ENCODE data around the gene SOX13. TPM values are rescaled to one million over a fixed set of nuclear protein-coding genes. Genes with fewer than 3 reads are reported as not detected.

SOX13 gene
- total RNA-seq, 1 experiment from 2014 or later: 35.6 TPM

- no peak for TF ChIP-seq SIN3A (IDR thresholded peaks at IDR 0.05; ENCODE audit: low read depth)
- no peak for TF ChIP-seq FOSL1 (IDR thresholded peaks at IDR 0.05; ENCODE audit: low read depth)
- no peak for TF ChIP-seq RAD21 (IDR thresholded peaks at IDR 0.05; ENCODE audit: low read depth)
- no peak for TF ChIP-seq ZBTB33 (IDR thresholded peaks at IDR 0.05; ENCODE audit: extremely low read depth, insufficient replicate concordance, low read length)
- TF ChIP-seq JUND (IDR thresholded peaks at IDR 0.05): no peak
- TF ChIP-seq SP1 (IDR thresholded peaks at IDR 0.05; ENCODE audit: low read depth): no peak
These were observed 2.2 kb downstream of the SOX13 start (continued) for GRCh38 chr1:204075139-204075521.

- peaks cover 67% of the 10 kb centered on the region; the same call in 1 of the 2 replicates for H3K79me2 ChIP-seq (ENCODE audit: insufficient read depth, low read length)
- TF ChIP-seq SP1 (IDR thresholded peaks at IDR 0.05; ENCODE audit: low read depth) (no peak), SRF (IDR thresholded peaks at IDR 0.05; ENCODE audit: low read depth) (no peak), CEBPB (IDR thresholded peaks at IDR 0.05; ENCODE audit: low read depth) (no peak), REST (IDR thresholded peaks at IDR 0.05; ENCODE audit: low read depth) (no peak), CBX3 (IDR thresholded peaks at IDR 0.05; ENCODE audit: low read depth) (no peak), ZFX (IDR thresholded peaks at IDR 0.05) (no peak), EGR1 (IDR thresholded peaks at IDR 0.05; ENCODE audit: low read depth) (no peak), MAX (IDR thresholded peaks at IDR 0.05) (no peak), YY1 (IDR thresholded peaks at IDR 0.05; ENCODE audit: extremely low read depth, insufficient replicate concordance, low read depth, low read length) (no peak), RAD21 (IDR thresholded peaks at IDR 0.05; ENCODE audit: low read depth) (no peak), ELF1 (IDR thresholded peaks at IDR 0.05; ENCODE audit: borderline replicate concordance, low read depth) (no peak), FOSL1 (IDR thresholded peaks at IDR 0.05; ENCODE audit: low read depth) (no peak)
- no peak for DNase-seq (ENCODE audit: low read depth, low spot score)
- H3K4me1 ChIP-seq (ENCODE audit: control insufficient read depth in 1 of 2, insufficient read depth in 2 of 2, low read length in 2 of 2): peaks cover 37 to 62% of the 10 kb centered on the region in 2 experiments
- H3K27ac ChIP-seq (ENCODE audit: low read depth, low read length): no peak overlapping the region
- H3K9me2 ChIP-seq (ENCODE audit: insufficient read depth): no peaks in the 10 kb centered on the region
- no peaks in the 10 kb centered on the region for H3K36me3 ChIP-seq (ENCODE audit: control insufficient read depth in 1 of 2, insufficient read depth in 2 of 2, low read length in 2 of 2)
- H4K20me1 ChIP-seq (ENCODE audit: insufficient read depth): no peaks in the 10 kb centered on the region
- no peak overlapping the region for H3K4me3 ChIP-seq (replicated peaks in 1 of 2; ENCODE audit: low read depth in 1 of 2, low read length in 2 of 2)
- POLR2A ChIA-PET: no interaction called here
- H3K4me2 ChIP-seq (ENCODE audit: low read length): 0 out of 2 replicates have a peak overlapping the region, but pooled peaks have one; percentile 18
- H3K27me3 ChIP-seq (ENCODE audit: insufficient read depth, low read length): no peaks in the 10 kb centered on the region
- CTCF ChIA-PET: interaction anchor here (1.0 kb wide), 1 partner anchor 52 kb away, joined by 3 read pairs; no protein-coding TSS in a partner anchor
- intact Hi-C loops (cut with micrococcal nuclease): no loop called here
- BruUV-seq (replicated peaks): no TSS peak
- H3K9ac ChIP-seq (ENCODE audit: low read length): no peak overlapping the region
- ATAC-seq: no peak
- H3K9me3 ChIP-seq (ENCODE audit: control insufficient read depth in 1 of 2, insufficient read depth in 1 of 2, low read depth in 1 of 2, low read length in 2 of 2): no peaks in the 10 kb centered on the region
- no peak overlapping the region for H2AFZ ChIP-seq (ENCODE audit: low read depth, low read length, poor library complexity, severe bottlenecking)
- RAD21 ChIA-PET (ENCODE audit: low non-redundant PET in 1 of 2, low total read pairs in 2 of 2, uncharacterized antibody in 2 of 2, unreplicated experiment in 2 of 2): no interaction called here
These were observed 3.3 kb downstream of the SOX13 start for GRCh38 chr1:204075890-204076846.
